HG03442 (cell line): Measurements from ENCODE around the gene NPEPL1.
"Not testable (repeated sequence)": the region's sequence is repeated elsewhere in the genome, so short reads cannot be mapped to it uniquely, and the experiment has no call there.

Source experiments
- ATAC-seq: cut with Tn5 transposase; IDR thresholded peaks from one replicate; pipeline ENCODE4 v1.9.1; 2021; ENCODE audit warnings: mild to moderate bottlenecking, moderate library complexity; ENCODE audit not compliant: unreplicated experiment

The NPEPL1 gene

DNA sequence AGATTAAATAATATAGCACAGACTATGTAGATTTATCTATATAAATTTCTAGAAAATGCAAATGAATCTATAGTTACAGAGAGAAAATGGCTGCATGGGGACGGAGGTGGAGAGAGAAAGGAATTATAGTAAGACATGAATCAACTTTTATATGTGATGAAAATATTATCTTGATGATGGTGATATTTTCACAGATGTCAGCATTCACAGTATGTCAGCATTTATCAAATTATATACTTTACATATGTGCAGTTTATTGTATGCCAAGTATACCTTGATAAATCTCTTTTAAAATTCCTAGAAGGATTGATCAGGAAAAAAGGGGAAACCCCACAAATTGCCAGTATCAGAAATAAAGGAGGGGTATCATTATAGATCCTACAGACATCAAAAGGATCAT lies 44.6 kb downstream of the NPEPL1 start:
- no peak for ATAC-seq

GRCh38 chr20:58740356-58741308 lies 48.0 kb downstream of the NPEPL1 start:
- ATAC-seq: no peak

DNA sequence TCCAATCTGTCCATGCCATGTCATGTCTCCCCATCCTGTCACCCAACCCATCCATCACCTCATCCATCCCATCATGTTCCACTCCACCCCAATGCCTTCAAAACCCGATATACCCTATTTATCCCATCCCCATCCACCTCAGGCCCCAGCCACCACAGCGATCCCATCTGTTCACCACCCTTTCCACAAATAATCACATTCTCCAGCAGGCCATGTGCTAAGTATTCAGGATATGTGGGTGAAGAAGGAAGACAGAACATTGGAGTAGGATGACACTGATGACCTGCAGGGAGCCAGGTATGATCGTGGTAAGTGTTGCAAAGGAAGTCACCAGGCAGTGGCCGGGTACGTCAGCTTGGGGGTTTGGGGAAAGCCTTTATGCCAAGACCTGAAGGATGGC lies 48.8 kb downstream of the NPEPL1 start:
- ATAC-seq: no peak

- ATAC-seq: no peak
Observed at GRCh38 chr20:58742668-58743566, 50.3 kb downstream of the NPEPL1 start.

GRCh38 chr20:58743929-58744534 lies 51.4 kb downstream of the NPEPL1 start:
- ATAC-seq: no peak

GRCh38 chr20:58744836-58745235 lies 52.2 kb downstream of the NPEPL1 start:
- ATAC-seq: no peak

DNA sequence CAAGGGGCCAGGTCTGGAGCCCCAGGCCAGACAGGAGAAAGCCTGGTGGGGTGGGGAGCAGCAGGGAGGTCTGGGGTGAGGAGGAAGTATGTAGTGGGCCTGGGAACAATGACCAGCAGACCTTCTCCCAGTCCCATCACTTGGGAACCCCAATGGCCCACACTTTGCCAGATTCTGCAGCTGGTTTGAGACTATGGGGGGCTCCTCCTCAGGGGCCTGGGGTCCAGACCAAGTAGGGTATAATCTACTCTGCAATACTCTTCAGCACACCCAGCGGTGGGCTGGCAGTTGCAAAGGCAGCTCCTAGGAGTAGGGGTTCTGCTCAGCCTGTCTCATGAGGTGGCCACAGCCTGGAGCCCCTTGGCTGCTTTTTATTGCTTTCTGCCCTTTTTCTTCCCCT lies 52.8 kb downstream of the NPEPL1 start:
- no peak for ATAC-seq

DNA sequence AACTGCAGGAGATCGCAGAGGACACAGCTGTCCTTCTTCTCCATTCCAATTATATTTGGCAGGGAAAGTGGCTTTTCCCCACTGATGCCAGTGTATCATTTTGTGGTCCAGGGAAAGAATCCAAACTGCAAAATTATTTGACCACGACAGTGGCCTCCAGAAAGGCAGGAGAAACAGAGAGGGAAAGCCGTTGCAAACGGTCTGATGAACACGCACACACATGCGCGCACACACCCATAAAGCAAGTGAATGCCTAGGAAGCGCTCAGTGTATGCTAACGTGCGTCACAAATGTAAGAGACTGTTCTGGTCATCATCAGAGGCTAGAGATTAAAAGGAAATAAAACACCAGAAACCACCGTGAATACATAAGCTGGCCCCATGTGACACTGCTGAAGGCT lies 54.0 kb downstream of the NPEPL1 start:
- no peak for ATAC-seq

DNA sequence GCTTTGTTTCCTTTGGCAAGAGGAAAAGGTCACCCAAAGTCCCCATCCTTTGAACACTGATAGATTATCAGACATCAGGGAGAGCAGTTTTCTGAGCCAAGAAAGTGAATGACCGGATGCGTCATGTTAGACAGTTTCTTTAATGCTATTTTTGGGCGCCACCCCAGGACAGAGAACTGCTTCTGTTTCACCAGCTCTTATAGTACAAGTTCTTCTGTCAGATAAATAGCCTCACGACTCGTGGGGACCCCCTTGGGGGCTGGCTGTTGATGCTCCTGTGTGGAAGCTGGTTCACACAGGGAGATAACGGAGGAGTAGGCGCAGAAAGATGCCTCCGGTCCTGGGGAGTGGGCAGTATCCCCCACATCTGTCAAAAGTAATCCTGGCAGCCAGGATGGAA lies 54.6 kb downstream of the NPEPL1 start:
- no peak for ATAC-seq

GRCh38 chr20:58748618-58749017 lies 56.0 kb downstream of the NPEPL1 start:
- no peak for ATAC-seq

- ATAC-seq: no peak
Observed at GRCh38 chr20:58749098-58749769, 56.6 kb downstream of the NPEPL1 start.

GRCh38 chr20:58749979-58750378 lies 57.4 kb downstream of the NPEPL1 start:
- ATAC-seq: no peak

- ATAC-seq: not testable (repeated sequence)
Observed at GRCh38 chr20:58750706-58751105, 58.1 kb downstream of the NPEPL1 start.

DNA sequence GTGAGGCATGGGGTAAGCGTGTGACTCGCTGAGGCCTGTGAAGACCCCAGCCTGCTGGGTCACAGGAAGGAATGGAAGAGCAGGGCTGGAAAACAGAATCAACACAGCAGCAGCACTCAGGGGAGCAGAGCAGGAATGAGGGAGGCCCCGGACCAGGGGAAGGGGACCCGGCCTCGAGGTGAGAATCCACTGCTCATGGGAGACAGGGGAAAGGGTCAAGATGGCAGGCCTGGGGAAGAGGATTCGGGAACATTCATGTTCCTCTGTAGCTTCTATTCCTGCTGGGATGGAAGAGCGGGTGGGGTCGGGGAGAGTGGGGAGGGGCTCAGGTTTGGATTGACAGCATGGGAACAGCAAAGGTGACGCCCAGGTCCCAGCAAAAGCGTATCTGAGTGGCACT lies 59.4 kb downstream of the NPEPL1 start:
- ATAC-seq: no peak

DNA sequence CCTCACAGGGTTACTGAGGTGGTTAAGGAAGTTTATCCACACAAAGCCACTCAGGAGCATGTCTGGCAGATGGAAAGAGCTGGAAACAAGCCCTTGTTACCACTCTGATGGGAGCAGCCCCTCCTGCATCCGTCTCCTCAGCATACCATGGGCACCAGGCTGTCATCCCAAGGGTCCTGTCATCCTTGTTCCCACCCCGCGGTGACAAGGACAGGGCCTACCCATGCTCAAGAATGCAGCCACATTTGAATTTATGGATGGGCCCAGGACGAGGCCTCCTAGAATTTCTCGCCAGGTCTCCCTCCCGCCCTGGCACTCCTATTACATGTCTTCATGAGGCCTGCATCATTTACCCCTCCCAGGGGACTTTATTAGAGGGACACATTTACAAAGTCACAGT lies 60.0 kb downstream of the NPEPL1 start:
- no peak for ATAC-seq

DNA sequence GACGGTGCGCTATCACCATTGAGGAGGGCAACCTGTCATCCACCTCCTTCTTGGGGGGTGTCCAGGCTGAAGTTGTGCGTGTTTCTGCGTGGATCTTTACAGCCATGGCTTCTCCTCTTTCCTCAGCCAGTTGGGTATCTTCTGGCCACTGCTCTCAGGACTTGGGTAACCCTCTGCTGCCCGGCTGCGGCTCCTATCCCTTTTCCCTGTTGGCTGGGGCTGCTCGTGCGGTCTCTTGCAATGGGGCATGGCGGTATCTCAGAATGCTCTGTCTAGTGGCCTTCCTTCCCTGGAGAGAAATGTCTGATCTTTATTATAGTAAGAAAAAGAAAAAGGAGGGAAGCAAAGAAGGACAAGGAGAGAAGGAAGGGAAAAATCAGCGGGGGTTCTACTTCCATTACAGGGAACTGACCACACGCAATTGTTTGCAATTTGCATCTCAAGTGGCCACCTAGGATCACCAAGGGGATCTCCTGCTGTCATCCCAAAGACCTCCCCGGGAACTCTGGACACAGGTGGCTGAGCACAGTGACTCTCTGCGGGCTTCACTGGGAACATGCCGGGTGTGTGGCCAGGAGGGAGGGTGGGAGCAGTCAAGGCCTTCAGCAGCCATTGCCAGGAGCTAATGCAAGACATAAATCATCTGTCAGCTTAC lies 60.8 kb downstream of the NPEPL1 start:
- no peak for ATAC-seq

DNA sequence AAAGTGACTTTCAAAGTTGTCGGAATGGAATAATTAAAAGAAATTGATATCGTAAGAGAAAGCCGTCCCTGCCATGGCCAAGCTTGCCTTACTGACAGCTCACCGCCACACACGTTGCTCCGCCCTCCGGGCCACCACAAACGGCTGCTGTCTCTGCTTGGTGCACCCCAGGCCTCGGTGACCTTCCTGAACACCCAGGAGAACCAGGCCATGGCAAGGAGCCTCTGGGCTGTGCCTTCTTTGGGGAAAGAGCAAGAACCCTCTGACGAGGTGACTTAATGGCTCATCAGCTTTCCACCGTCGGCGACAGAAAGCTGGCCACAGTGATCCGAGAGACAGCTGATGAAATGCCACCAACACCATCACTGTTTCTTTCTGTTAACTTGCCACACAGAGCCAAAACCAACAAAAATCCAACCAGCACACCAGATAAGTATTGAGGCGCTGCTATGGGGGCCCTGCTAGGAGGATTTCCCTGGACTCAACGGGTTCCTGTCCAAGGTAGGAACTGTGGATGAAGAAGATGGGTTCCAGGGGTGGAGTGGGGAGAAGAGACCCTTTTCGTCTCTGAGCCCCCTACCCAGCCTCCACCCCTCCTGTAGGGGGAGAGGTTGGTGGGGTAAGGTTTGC lies 61.4 kb downstream of the NPEPL1 start:
- no peak for ATAC-seq

- no peak for ATAC-seq
Observed at GRCh38 chr20:58754584-58754983, 62.0 kb downstream of the NPEPL1 start.

DNA sequence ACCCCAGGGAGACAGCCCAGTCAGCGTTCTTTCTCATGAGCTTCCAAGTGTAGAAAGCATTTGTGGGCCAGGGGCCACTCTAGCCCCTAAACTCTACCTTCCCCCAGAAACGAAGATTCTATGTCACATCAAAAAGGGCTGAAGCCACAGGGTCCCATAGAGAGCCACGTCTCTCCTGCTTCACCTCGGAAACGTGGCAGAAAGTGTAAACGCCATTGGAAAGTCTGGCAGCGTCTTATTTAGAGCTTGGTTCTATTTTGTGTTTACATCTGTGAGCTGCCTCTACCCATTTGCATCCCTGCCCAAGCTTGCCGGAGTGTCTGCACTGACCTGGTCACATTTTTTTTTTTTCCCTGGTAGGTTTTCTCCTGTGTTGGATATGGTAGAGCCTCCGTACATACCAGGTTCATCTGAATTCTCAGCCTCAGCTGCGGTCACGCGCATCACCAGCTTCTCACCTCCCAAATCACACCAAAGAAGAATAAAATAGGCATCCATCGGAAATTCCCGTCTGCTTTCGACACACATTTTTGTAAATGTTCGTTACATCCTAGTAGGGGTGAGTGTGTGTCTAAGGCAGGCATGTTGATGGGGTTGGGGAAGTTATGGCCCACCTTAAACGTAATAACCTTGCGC lies 62.6 kb downstream of the NPEPL1 start:
- ATAC-seq: no peak
